GM23338 (cell line): Measurements from ENCODE around the gene SSTR5. TPM values are rescaled to one million over a fixed set of nuclear protein-coding genes. Genes with fewer than 3 reads are reported as not detected.

Experiments
- CREB1 ChIP-seq: fragments of 250-450 bp; sonication (Bioruptor Pico); IDR thresholded peaks from 2 replicates; pipeline ENCODE4 v1.5.0; 2020; ENCODE audit warnings: low read depth, mild to moderate bottlenecking, moderate library complexity
- CTCF ChIP-seq, 2 experiments: fragments of 200-600 bp in 1 of 2; sonication (generic) in 1 of 2; conservative IDR thresholded peaks; 2 replicates each; pipeline versions ENCODE4 v1.5.1 to v1.6.1; 2016 to 2017; ENCODE audit warnings: antibody characterized with exemption in 2 of 2, low read depth in 2 of 2, mild to moderate bottlenecking in 2 of 2, moderate library complexity in 1 of 2
- EZH2phosphoT487 ChIP-seq: fragments of 200-600 bp; sonication (generic); IDR thresholded peaks from one replicate; pipeline ENCODE4 v1.8.1; 2018; ENCODE audit warnings: antibody characterized with exemption; ENCODE audit not compliant: unreplicated experiment
- NANOG ChIP-seq: IDR thresholded peaks from 2 replicates; pipeline ENCODE4 v1.6.1; 2016; ENCODE audit warnings: antibody characterized with exemption, borderline replicate concordance
- POLR2AphosphoS5 ChIP-seq: IDR thresholded peaks from 2 replicates; pipeline ENCODE4 v1.6.1; 2016; ENCODE audit warnings: antibody characterized with exemption, low read depth
- REST ChIP-seq: IDR thresholded peaks from one replicate; pipeline ENCODE4 v1.6.1; 2018; ENCODE audit warnings: antibody characterized with exemption; ENCODE audit not compliant: unreplicated experiment
- STAT1 ChIP-seq: IDR thresholded peaks from one replicate; pipeline ENCODE4 v1.6.1; 2016; ENCODE audit warnings: antibody characterized with exemption; ENCODE audit not compliant: unreplicated experiment
- ZNF331 ChIP-seq: fragments of 250-450 bp; sonication (Bioruptor Pico); IDR thresholded peaks from 2 replicates; pipeline ENCODE4 v1.5.0; 2020; ENCODE audit warnings: low read depth, mild to moderate bottlenecking, moderate library complexity
- ZNF462 ChIP-seq: fragments of 250-450 bp; sonication (Bioruptor Pico); IDR thresholded peaks from 2 replicates; pipeline ENCODE4 v1.5.0; 2020; ENCODE audit warnings: mild to moderate bottlenecking, moderate library complexity
- polyA plus RNA-seq: library from polyadenylated mRNA; unstranded; fragments of >200 nt; fragmentation: Nextera tagmentation; extraction: Ambion mirVana; gene quantifications from 2 replicates; pipeline ENCODE4 v1.2.1, GENCODE V29; 2016
- total RNA-seq: library from RNA; depleted of rRNA; stranded (reverse); fragments of >200 nt; shearing (Covaris generic); gene quantifications from 2 replicates; pipeline ENCODE4 v1.2.3, GENCODE V29; 2014

The SSTR5 gene
- total and polyA plus RNA-seq, 2 experiments from 2014 or later = 0.60 to 1.0 TPM

DNA sequence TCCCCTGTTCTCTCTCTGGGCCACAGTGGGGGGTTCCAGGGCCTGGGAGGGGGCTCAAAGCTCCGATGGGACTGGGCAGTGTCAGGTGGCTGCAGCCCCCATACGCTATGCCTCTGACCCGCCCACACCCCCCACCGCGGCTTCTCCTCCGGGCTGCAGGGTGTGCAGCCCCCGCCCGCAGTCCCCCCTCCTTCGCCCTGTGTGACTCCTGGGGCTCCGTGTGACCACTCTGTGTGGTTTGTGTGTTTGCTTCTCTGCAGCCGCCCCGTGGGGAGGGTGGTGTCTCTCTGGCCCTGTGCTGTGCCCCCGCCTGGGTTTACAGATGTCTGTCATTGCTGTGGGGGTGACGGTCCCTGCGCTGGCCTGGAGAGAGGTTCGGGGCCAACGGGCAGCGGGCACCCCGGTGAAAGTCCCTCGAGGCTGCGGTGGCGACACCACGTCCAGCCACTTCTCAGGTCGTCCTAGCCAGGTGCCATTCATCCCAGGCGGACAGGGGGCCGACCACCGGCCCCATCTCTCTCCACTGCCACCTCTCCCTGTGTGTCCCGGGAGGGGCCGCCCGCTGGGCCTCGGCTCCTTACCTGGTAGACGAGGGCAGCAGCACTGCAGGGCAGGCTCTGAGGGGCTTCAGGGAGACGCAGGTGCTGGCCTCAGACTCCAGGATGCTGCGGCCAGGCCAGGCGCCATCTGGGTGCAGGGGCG lies 5.5 kb downstream of the SSTR5 start (continued):
- TF ChIP-seq ZNF462 (CRISPR knock-in tag) (no peak), STAT1 (no peak), ZNF331 (CRISPR knock-in tag) (no peak), CREB1 (CRISPR knock-in tag) (no peak), POLR2AphosphoS5 (no peak), REST (no peak), NANOG (no peak), CTCF (conservative IDR thresholded peaks at IDR 0.05; ENCODE audit: low read depth in 2 of 2) (no peak), EZH2phosphoT487 (no peak)
